GM18861 (cell line): Measurements from ENCODE around the gene ANKRD7.
"Not testable (repeated sequence)": the region's sequence is repeated elsewhere in the genome, so short reads cannot be mapped to it uniquely, and the experiment has no call there.

Experiments
- ATAC-seq: cut with Tn5 transposase; IDR thresholded peaks from one replicate; pipeline ENCODE4 v1.9.1; 2021; ENCODE audit not compliant: unreplicated experiment

ANKRD7 gene

DNA sequence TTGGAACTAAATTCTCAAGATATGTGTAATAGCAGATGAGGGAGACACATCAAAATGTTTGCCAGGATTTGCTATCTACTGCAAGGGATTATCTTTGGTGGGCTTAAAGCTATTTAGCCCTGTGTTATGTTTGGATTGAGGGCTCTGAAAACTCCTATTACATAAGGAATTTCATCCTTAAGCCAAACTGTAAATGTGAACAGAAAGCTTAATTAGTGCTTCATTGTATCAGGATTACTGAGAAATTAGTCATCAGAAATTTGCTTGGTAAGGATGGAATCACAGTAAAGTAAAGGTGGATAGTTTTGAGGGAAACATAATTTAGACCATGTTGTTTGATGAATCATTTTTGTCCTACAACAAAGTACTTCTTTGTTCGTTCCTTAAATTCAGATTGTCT, 8.3 kb downstream of the ANKRD7 start:
- ATAC-seq: no peak

DNA sequence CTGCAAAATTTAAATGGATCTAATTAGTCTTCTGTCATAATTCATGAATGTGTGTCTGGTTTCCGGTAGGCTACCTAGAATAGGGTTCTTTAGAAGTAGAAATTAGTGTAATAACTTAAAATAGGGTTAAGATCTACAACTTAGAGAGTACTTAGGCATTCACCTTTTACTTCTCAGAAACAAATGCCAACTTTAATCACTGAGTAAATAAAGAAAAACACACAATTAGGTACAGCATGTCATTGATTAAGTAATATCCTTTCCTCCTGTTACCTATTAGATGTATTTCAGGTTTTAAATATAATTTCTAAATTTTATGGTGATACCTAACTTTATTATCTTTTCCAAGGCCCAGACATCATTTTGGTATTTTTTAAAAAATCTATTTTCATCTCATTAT, 9.3 kb downstream of the ANKRD7 start:
- ATAC-seq: no peak

DNA sequence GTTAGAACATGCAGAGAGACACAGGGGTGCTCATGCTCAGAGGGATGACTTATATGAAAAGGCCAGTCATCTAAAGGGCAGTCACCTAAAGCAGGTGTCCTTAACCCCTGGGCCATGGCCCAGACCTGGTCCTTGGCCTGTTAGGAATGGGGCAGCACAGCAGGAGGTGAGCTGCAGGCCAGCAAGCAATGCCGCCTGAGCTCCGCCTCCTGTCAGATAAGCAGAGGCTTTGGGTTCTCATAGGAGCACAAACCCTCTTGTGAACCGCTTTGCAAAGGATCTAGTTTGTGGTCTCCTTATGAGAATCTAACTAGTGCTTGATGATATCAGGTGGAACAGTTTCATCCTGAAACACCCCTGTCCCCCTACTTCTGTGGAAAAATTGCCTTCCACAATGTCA, 14.5 kb downstream of the ANKRD7 start:
- ATAC-seq: no peak

- ATAC-seq: not testable (repeated sequence)
Measured at GRCh38 chr7:118240320-118240719, 15.8 kb downstream of the ANKRD7 start.

DNA sequence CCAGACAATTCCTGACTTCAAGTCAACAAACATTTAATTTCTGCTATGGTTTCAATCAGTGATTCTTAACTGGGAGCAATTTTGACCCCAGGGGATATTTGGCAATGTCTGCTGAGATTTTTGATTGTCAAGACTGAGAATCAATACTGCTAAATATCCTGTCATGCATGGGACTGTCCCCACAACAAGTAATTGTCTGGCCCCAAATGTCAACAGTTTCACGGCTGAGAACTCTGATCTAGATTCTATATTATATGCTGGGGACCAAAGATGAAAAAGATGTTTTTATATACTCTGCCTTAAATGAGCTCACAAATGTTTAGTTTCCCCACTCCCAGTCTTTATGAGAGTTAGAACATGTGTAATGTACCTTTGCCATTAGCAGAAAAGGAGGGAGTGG, 19.2 kb downstream of the ANKRD7 start:
- ATAC-seq: no peak

GRCh38 chr7:118245267-118246040, 20.9 kb downstream of the ANKRD7 start:
- peak; percentile 84 for ATAC-seq

DNA sequence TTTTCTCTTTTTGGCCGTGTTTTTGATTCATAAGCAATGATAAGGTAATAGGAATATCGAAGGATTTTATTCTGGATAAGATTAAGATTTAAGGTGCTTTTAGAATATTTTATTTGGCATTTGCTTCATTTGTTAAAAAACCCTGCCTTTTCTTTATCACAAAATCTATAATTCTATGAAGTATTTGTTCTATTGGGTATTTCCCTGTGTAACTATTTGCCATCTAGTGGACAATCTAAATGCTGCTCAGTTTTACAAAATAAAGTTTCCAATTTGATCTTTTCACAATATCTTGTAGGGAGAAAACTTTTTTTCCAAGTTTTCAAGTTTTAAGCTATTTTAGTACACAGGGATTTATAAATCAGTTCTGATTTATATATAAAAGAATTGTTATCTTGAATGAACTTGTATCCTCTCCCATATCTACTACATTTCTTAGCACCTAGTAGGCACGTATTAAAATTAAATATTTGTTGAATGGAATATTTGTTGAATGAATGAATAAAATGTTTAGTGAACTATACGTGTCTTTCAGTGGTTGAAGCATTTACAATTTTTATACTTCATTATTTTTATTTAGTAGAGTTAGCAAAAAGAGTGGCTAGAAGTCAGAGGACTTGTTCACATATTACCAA, 26.5 kb downstream of the ANKRD7 start:
- no peak for ATAC-seq

DNA sequence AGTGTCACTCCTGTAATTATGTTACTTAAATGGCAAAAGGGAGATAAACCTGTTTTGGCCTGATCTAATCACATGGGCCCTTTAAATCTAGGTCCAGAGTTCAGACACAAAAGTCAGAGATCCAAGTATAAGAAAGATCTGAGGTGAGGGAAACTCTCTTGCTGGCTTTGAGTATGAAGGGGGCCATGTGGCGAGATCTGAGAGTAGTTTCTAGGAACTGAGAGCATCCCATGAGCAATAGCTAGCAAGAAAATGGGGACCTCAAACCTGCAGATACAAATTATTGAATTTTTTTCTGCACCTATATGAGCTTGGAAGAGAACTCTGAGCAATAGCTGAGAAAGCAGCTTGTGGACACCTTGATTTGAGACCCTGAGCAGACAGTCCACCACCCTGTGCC, 27.6 kb downstream of the ANKRD7 start:
- no peak for ATAC-seq

- ATAC-seq: no peak
Measured at GRCh38 chr7:118259115-118259514, 34.6 kb downstream of the ANKRD7 start.

- no peak for ATAC-seq
Measured at GRCh38 chr7:118264836-118265235, 40.3 kb downstream of the ANKRD7 start.

GRCh38 chr7:118280319-118281012, 56.0 kb downstream of the ANKRD7 start:
- no peak for ATAC-seq

DNA sequence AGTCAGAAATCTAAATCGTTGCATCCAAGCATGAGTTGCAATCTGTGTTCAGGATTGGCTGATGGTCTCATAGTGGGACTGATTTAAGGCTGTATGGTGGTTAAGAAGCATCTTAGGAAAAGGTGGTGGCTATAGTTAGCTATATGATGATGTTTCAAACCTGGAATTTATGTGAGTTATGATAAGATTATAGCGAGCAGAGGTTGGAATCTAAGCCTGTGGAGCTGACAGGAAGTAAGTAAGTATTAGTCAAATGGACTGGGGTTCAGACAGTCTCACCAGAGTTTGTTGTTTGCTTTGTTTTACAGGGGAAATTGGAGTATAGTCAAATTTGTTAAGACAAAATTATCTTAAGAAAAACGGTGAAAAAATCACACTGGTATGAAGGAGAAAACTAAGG, 56.7 kb downstream of the ANKRD7 start:
- ATAC-seq: no peak

DNA sequence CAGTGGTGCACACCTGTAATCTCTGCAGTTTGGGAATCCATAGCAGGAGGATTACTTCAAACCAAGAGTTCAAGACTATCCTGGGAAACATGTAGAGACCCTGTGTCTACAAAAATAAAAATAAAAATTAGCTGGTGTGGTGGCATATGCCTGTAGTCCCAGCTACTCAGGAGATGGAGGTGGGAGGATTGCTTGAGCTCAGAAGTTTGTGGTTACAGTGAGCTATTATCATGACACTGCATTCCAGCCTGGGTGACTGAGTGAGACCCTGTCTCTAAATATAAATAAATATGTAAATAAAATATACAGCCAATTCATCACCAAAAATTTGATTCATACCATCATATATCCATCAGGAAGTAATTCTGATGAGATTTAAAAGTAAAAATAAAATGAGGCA, 60.9 kb downstream of the ANKRD7 start:
- no peak for ATAC-seq

DNA sequence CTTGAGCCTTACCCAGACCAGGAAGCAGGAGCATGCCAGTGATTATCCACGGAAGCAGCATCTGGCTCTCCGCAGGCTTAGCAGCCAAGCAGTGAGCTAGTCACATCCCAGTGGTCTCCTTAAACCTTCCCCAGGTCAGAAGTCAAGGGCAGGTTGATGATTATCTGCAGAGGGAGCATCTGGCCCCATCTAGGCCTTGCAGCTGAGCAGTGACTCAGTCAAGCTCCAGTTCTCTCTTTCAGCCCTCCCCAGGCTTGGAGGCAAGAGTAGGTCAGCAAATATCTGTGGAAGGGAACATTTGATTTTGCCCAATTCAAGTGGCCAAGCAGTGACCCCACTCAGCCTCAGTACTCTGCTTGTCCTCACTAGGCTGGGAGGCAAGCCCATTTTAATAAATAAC, 61.6 kb downstream of the ANKRD7 start:
- no peak for ATAC-seq

GRCh38 chr7:118288098-118288497, 63.6 kb downstream of the ANKRD7 start:
- peak; percentile 89 for ATAC-seq

DNA sequence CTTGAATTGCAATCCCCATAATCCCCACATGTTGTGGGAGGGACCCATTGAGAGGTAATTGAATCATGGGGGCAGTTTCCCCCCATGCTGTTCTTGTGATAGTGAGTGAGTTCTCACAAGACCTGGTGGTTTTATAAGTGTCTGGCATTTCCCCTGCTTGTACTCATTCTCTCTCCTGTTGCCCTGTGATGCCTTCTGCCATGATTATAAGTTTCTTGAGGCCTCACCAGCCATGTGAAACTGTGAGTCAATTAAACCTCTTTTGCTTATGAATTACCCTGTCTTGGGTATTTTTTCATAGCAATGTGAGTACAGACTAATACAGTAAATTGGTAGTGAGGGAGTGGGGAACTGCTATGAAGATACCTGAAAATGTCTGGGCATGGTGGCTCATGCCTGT, 65.0 kb downstream of the ANKRD7 start:
- ATAC-seq: no peak
